Measurements from ENCODE around the gene TK2.

DNA sequence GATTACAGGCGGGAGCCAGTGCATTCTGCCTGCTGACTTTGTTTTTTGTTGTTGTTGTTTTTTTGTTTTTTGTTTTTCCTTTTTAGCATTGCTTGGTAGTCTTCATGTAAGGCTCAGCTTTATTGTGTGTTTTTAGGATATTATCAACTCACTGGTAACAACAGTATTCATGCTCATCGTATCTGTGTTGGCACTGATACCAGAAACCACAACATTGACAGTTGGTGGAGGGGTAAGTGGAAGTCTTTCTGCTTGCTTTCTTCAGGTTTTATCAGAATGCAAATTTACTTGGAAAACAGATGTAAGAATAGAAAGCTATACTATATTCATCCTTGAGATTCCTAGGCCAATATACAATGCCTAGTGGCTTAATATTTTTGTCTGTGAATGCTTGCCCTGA, 13.1 kb upstream of the TK2 start:
- TF ChIP-seq, protein P1, sequence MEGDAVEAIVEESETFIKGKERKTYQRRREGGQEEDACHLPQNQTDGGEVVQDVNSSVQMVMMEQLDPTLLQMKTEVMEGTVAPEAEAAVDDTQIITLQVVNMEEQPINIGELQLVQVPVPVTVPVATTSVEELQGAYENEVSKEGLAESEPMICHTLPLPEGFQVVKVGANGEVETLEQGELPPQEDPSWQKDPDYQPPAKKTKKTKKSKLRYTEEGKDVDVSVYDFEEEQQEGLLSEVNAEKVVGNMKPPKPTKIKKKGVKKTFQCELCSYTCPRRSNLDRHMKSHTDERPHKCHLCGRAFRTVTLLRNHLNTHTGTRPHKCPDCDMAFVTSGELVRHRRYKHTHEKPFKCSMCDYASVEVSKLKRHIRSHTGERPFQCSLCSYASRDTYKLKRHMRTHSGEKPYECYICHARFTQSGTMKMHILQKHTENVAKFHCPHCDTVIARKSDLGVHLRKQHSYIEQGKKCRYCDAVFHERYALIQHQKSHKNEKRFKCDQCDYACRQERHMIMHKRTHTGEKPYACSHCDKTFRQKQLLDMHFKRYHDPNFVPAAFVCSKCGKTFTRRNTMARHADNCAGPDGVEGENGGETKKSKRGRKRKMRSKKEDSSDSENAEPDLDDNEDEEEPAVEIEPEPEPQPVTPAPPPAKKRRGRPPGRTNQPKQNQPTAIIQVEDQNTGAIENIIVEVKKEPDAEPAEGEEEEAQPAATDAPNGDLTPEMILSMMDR (conservative IDR thresholded peaks at IDR 0.05; ENCODE audit: low read length) = no peak
- no peak for TF ChIP-seq EZH2phosphoT487 (IDR thresholded peaks at IDR 0.05; ENCODE audit: borderline replicate concordance)

Measured in Loucy (cell line).